ENCODE results near the gene ADCY9. TPM values are rescaled to one million over a fixed set of nuclear protein-coding genes. Genes with fewer than 3 reads are reported as not detected.
A peak's percentile ranks its signal among the peaks of the same experiment; 100 is the strongest.
"Not testable (repeated sequence)": the region's sequence is repeated elsewhere in the genome, so short reads cannot be mapped to it uniquely, and the experiment has no call there.

Gene ADCY9
- total RNA-seq, 1 donor from 2014 or later, result 11.4 TPM

DNA sequence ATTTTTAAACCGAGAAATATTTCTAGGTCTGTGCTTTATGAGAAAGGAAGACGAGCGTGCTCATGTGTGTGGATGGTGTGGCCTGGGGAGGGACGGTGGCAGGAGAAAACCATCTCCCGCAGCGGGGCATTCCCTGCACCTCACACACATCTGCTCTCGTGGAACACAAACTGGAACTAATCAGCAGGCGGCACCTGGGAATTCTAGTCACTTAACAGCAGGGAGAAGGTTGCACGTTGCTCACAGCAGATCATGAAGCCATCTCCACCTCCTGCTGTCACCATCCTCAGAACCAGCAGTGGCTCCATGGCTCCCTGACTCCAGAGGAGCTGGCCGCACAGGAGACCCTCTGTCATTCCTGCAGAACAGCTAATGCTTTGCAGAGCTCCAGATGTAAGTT, 35.2 kb downstream of the ADCY9 start:
- Histone ChIP-seq H3K4me2 (ENCODE audit: low read length) (no peak overlapping the region), H3K79me2 (ENCODE audit: insufficient read depth, low read length) (no peaks in the 10 kb centered on the region), H3K27ac (ENCODE audit: low read depth, low read length) (no peak overlapping the region), H3K27me3 (ENCODE audit: insufficient read depth, low read length) (no peaks in the 10 kb centered on the region), H3K36me3 (ENCODE audit: insufficient read depth, low read length) (no peaks in the 10 kb centered on the region), H3K4me3 (ENCODE audit: insufficient read depth, low read depth, low read length) (no peak overlapping the region), H3K4me1 (ENCODE audit: insufficient read depth, low read length) (no peaks in the 10 kb centered on the region), H2AFZ (ENCODE audit: low read depth, low read length) (no peak overlapping the region), H4K20me1 (ENCODE audit: insufficient read depth, low read length) (peaks cover 4% of the 10 kb centered on the region), H3K9ac (ENCODE audit: low read length) (no peak overlapping the region), H3K9me3 (ENCODE audit: insufficient read depth, low read depth, low read length) (no peaks in the 10 kb centered on the region)
- FAIRE-seq, result no peak
- Mint-ChIP-seq H3K36me3 (ENCODE audit: low read depth, unreplicated experiment) (peaks cover 3% of the 10 kb centered on the region), H3K4me1 (ENCODE audit: low read depth, unreplicated experiment) (peaks cover 2% of the 10 kb centered on the region), H3K4me3 (ENCODE audit: unreplicated experiment) (no peak overlapping the region), H3K27me3 (ENCODE audit: low read depth, unreplicated experiment) (peaks cover 4% of the 10 kb centered on the region), H3K27ac (ENCODE audit: unreplicated experiment) (no peak overlapping the region), H3K9me3 (ENCODE audit: unreplicated experiment) (peaks cover 3% of the 10 kb centered on the region)
- TF ChIP-seq, protein P1, sequence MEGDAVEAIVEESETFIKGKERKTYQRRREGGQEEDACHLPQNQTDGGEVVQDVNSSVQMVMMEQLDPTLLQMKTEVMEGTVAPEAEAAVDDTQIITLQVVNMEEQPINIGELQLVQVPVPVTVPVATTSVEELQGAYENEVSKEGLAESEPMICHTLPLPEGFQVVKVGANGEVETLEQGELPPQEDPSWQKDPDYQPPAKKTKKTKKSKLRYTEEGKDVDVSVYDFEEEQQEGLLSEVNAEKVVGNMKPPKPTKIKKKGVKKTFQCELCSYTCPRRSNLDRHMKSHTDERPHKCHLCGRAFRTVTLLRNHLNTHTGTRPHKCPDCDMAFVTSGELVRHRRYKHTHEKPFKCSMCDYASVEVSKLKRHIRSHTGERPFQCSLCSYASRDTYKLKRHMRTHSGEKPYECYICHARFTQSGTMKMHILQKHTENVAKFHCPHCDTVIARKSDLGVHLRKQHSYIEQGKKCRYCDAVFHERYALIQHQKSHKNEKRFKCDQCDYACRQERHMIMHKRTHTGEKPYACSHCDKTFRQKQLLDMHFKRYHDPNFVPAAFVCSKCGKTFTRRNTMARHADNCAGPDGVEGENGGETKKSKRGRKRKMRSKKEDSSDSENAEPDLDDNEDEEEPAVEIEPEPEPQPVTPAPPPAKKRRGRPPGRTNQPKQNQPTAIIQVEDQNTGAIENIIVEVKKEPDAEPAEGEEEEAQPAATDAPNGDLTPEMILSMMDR (IDR thresholded peaks at IDR 0.05; ENCODE audit: insufficient read depth, low read depth, low read length), result no peak
- no peak for TF ChIP-seq EZH2 (IDR thresholded peaks at IDR 0.05; ENCODE audit: insufficient read depth, low read length)
- no peak for DNase-seq (ENCODE audit: low read depth)

DNA sequence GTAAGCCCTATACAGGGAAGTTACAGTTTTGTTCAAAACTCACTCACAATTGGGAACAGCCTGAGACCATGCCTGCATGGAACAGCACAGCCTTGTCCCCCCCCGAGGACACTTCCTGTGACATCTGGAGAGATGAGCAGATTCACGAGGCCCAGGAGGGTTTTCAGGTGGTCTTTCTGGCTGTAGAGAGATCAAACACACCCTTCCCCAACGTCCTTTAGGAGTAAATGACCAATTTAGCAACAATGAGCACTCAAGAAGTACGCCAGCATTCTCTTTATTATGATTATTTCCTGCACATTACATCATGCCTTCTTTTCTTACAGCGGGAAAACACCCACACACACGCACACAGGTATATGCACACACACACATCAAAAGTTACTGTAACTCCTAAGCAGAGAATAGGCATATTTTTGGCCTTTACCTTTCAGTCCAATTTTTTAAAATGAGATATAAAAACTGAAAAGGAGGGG, 39.0 kb downstream of the ADCY9 start:
- Histone ChIP-seq H3K36me3 (ENCODE audit: insufficient read depth, low read length) (no peaks in the 10 kb centered on the region), H3K4me1 (ENCODE audit: insufficient read depth, low read length) (no peaks in the 10 kb centered on the region), H3K4me2 (ENCODE audit: low read length) (no peak overlapping the region), H3K9ac (ENCODE audit: low read length) (no peak overlapping the region), H3K27me3 (ENCODE audit: insufficient read depth, low read length) (no peaks in the 10 kb centered on the region), H2AFZ (ENCODE audit: low read depth, low read length) (no peak overlapping the region), H3K4me3 (ENCODE audit: insufficient read depth, low read depth, low read length) (no peak overlapping the region), H4K20me1 (ENCODE audit: insufficient read depth, low read length) (no peaks in the 10 kb centered on the region), H3K79me2 (ENCODE audit: insufficient read depth, low read length) (no peaks in the 10 kb centered on the region), H3K9me3 (ENCODE audit: insufficient read depth, low read depth, low read length) (no peaks in the 10 kb centered on the region), H3K27ac (ENCODE audit: low read depth, low read length) (no peak overlapping the region)
- Mint-ChIP-seq H3K27me3 (ENCODE audit: low read depth, unreplicated experiment) (peaks cover 2% of the 10 kb centered on the region), H3K27ac (ENCODE audit: unreplicated experiment) (no peak overlapping the region), H3K36me3 (ENCODE audit: low read depth, unreplicated experiment) (no peaks in the 10 kb centered on the region), H3K4me1 (ENCODE audit: low read depth, unreplicated experiment) (peaks cover 4% of the 10 kb centered on the region), H3K4me3 (ENCODE audit: unreplicated experiment) (no peak overlapping the region), H3K9me3 (ENCODE audit: unreplicated experiment) (peaks cover 3% of the 10 kb centered on the region)
- FAIRE-seq (no peak), DNase-seq (ENCODE audit: low read depth) (no peak)
- TF ChIP-seq, protein P1 (IDR thresholded peaks at IDR 0.05; ENCODE audit: insufficient read depth, low read depth, low read length), result no peak
- TF ChIP-seq EZH2 (IDR thresholded peaks at IDR 0.05; ENCODE audit: insufficient read depth, low read length), result no peak

DNA sequence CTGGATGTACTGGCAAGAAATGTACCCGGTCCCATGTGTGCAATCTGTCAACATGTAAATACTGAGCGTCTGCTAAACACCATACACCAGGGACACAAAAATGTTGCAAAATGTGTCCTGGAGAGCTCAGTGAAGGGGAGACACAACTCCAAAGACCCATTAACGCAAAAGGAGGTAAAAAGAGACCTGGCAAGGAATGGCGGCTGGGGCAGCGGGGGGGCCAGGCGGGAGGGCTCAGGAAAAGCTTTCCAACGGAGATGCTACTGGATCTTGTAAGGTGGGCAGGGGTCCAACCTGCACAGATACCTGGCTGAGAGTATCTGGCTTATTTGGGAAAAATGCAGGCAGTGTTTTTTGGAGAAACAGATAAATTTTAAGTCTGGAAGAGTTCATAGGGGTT, 40.7 kb downstream of the ADCY9 start:
- DNase-seq (ENCODE audit: low read depth) (no peak), FAIRE-seq (no peak)
- Mint-ChIP-seq H3K9me3 (ENCODE audit: unreplicated experiment) (peaks cover 3% of the 10 kb centered on the region), H3K36me3 (ENCODE audit: low read depth, unreplicated experiment) (no peaks in the 10 kb centered on the region), H3K27ac (ENCODE audit: unreplicated experiment) (no peak overlapping the region), H3K27me3 (ENCODE audit: low read depth, unreplicated experiment) (no peaks in the 10 kb centered on the region), H3K4me1 (ENCODE audit: low read depth, unreplicated experiment) (peaks cover 4% of the 10 kb centered on the region), H3K4me3 (ENCODE audit: unreplicated experiment) (no peak overlapping the region)
- no peaks in the 10 kb centered on the region for H3K36me3 ChIP-seq (ENCODE audit: insufficient read depth, low read length)
- no peak overlapping the region for H2AFZ ChIP-seq (ENCODE audit: low read depth, low read length)
- H3K4me1 ChIP-seq (ENCODE audit: insufficient read depth, low read length), result no peaks in the 10 kb centered on the region
- H4K20me1 ChIP-seq (ENCODE audit: insufficient read depth, low read length), result no peaks in the 10 kb centered on the region
- H3K9me3 ChIP-seq (ENCODE audit: insufficient read depth, low read depth, low read length), result no peaks in the 10 kb centered on the region
- H3K27me3 ChIP-seq (ENCODE audit: insufficient read depth, low read length), result no peaks in the 10 kb centered on the region
- H3K9ac ChIP-seq (ENCODE audit: low read length), result no peak overlapping the region
- TF ChIP-seq, protein P1 (IDR thresholded peaks at IDR 0.05; ENCODE audit: insufficient read depth, low read depth, low read length), result no peak
- no peak for TF ChIP-seq EZH2 (IDR thresholded peaks at IDR 0.05; ENCODE audit: insufficient read depth, low read length)
- H3K4me3 ChIP-seq (ENCODE audit: insufficient read depth, low read depth, low read length), result no peak overlapping the region
- H3K79me2 ChIP-seq (ENCODE audit: insufficient read depth, low read length), result no peaks in the 10 kb centered on the region
- no peak overlapping the region for H3K4me2 ChIP-seq (ENCODE audit: low read length)
- H3K27ac ChIP-seq (ENCODE audit: low read depth, low read length), result no peak overlapping the region

DNA sequence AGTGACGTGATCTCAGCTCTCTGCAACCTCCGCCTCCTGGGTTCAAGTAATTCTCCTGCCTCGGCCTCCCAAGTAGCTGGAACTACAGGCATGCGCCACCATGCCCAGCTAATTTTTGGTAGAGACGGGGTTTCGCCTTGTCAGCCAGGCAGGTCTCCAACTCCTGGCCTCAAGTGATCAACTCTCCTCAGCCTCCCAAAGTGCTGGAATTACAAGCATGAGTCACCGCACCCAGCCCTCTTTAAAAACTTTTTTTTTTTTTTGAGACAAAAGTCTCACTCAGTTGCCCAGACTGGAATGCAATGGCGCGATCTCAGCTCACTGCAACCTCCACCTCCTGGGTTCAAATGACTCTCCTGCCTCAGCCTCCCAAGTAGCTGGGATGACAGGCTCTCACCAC, 43.1 kb downstream of the ADCY9 start:
- not testable (repeated sequence) for FAIRE-seq; H3K9me3 Mint-ChIP-seq (ENCODE audit: unreplicated experiment); H4K20me1 ChIP-seq (ENCODE audit: insufficient read depth, low read length); H3K9me3 ChIP-seq (ENCODE audit: insufficient read depth, low read depth, low read length); H3K4me1 ChIP-seq (ENCODE audit: insufficient read depth, low read length); H3K36me3 Mint-ChIP-seq (ENCODE audit: low read depth, unreplicated experiment); H3K9ac ChIP-seq (ENCODE audit: low read length); H3K4me3 Mint-ChIP-seq (ENCODE audit: unreplicated experiment); H3K4me1 Mint-ChIP-seq (ENCODE audit: low read depth, unreplicated experiment); H3K4me3 ChIP-seq (ENCODE audit: insufficient read depth, low read depth, low read length); H3K27me3 Mint-ChIP-seq (ENCODE audit: low read depth, unreplicated experiment); H3K27me3 ChIP-seq (ENCODE audit: insufficient read depth, low read length); H3K4me2 ChIP-seq (ENCODE audit: low read length); H2AFZ ChIP-seq (ENCODE audit: low read depth, low read length); H3K36me3 ChIP-seq (ENCODE audit: insufficient read depth, low read length); H3K27ac Mint-ChIP-seq (ENCODE audit: unreplicated experiment); H3K27ac ChIP-seq (ENCODE audit: low read depth, low read length); H3K79me2 ChIP-seq (ENCODE audit: insufficient read depth, low read length)
- DNase-seq (ENCODE audit: low read depth), result peak; percentile 19

Measured in astrocyte (in vitro differentiated cells and primary cell).